Melanocyte of skin (primary cell): ENCODE measurements around the gene MARCHF11. TPM values are rescaled to one million over a fixed set of nuclear protein-coding genes. Genes with fewer than 3 reads are reported as not detected.

Source experiments
- small RNA-seq, 2 donors: library from RNA; depleted of rRNA; stranded (forward); fragments of <200 nt; gene quantifications; one replicate each; pipeline ENCODE3, GENCODE V24; 2012
- total RNA-seq, 2 donors: library from RNA; depleted of rRNA; stranded (reverse); fragments of >200 nt; gene quantifications; 2 replicates each; pipeline ENCODE4 v1.2.3, GENCODE V29; 2012

The MARCHF11 gene
- total RNA-seq = not detected

GRCh38 chr5:16179511-16179935 is at the start of gene MARCHF11:
TSS of gene MARCHF11 (minus strand) at chr5:16179791. CDS start at chr5:16179575, 216 bp downstream.

Small RNAs within 50 kb of the gene (small RNA-seq; reads per million reads assigned to genes)
- 0 reads per million in 2 donors for gene RNA5SP178
